Gastrocnemius medialis (tissue), 4 donors: ENCODE measurements around the gene TRMT61A.

ENCODE experiments used
- POLR2A ChIP-seq, 2 donors: fragments of 450-650 bp; IDR thresholded peaks; one replicate each; pipeline ENCODE4 v1.6.1; 2017; ENCODE audit warnings: antibody characterized with exemption in 2 of 2, mild to moderate bottlenecking in 2 of 2, moderate library complexity in 2 of 2
- TF ChIP-seq, protein P1 (sequence below), 5 experiments: fragments of 450-650 bp in 3 of 5; fragments of 200-600 bp in 2 of 5; sonication (generic) in 2 of 5; IDR thresholded peaks in 4 of 5; conservative IDR thresholded peaks in 1 of 5; 1 replicate in 4 of 5; 2 replicates in 1 of 5; pipeline ENCODE4 v1.5.1; 2016 to 2019; ENCODE audit warnings: antibody characterized with exemption in 5 of 5, mild to moderate bottlenecking in 3 of 5, moderate library complexity in 3 of 5

DNA sequence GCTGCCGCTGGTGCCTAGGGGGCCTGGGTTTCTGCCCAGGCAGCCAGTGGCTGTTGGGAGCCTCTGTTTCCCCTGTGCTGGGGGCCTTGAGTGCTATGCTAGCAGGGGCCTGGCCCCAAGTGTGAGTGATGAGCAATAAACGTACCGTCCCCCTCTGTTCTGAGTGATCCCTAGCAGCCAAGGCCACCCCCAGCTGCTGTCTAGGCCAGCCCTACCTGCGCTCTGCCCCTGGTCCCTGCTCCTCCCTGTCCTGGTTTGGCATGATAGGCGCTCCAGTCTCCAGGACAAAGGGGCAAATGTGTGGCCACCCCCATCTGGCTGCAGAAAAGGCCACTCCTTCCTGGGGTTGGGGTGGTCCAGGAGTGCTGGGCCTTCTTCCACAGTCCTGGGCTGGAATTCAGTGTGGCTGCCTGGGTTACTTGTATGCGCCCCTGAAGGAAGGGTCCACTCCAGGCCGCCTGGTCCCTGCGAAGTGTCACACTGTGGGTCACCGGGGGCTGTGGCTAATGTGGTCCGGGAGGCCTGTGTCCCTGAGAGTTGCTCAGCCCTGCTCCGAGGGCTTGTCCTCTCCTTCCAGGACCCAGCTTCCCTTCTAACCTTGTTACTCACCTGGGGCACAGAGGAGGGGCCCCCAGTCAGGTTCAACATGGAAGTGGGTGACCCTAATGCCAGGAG is 7.0 kb downstream of the TRMT61A start:
- TF ChIP-seq, protein P1, sequence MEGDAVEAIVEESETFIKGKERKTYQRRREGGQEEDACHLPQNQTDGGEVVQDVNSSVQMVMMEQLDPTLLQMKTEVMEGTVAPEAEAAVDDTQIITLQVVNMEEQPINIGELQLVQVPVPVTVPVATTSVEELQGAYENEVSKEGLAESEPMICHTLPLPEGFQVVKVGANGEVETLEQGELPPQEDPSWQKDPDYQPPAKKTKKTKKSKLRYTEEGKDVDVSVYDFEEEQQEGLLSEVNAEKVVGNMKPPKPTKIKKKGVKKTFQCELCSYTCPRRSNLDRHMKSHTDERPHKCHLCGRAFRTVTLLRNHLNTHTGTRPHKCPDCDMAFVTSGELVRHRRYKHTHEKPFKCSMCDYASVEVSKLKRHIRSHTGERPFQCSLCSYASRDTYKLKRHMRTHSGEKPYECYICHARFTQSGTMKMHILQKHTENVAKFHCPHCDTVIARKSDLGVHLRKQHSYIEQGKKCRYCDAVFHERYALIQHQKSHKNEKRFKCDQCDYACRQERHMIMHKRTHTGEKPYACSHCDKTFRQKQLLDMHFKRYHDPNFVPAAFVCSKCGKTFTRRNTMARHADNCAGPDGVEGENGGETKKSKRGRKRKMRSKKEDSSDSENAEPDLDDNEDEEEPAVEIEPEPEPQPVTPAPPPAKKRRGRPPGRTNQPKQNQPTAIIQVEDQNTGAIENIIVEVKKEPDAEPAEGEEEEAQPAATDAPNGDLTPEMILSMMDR (IDR thresholded peaks at IDR 0.05 in 4 of 5, conservative IDR thresholded peaks at IDR 0.05 in 1 of 5): no peak
- no peak for TF ChIP-seq POLR2A (IDR thresholded peaks at IDR 0.05)
